ENCODE measurements around the gene HAGHL.

GRCh38 chr16:716200-716568 is 10.7 kb upstream of the HAGHL start:
- TF ChIP-seq, protein P1, sequence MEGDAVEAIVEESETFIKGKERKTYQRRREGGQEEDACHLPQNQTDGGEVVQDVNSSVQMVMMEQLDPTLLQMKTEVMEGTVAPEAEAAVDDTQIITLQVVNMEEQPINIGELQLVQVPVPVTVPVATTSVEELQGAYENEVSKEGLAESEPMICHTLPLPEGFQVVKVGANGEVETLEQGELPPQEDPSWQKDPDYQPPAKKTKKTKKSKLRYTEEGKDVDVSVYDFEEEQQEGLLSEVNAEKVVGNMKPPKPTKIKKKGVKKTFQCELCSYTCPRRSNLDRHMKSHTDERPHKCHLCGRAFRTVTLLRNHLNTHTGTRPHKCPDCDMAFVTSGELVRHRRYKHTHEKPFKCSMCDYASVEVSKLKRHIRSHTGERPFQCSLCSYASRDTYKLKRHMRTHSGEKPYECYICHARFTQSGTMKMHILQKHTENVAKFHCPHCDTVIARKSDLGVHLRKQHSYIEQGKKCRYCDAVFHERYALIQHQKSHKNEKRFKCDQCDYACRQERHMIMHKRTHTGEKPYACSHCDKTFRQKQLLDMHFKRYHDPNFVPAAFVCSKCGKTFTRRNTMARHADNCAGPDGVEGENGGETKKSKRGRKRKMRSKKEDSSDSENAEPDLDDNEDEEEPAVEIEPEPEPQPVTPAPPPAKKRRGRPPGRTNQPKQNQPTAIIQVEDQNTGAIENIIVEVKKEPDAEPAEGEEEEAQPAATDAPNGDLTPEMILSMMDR (IDR thresholded peaks at IDR 0.05; ENCODE audit: low read depth, low read length, missing input control) = no peak
- TF ChIP-seq JUND (IDR thresholded peaks at IDR 0.05) = no peak
- TF ChIP-seq, protein P2, sequence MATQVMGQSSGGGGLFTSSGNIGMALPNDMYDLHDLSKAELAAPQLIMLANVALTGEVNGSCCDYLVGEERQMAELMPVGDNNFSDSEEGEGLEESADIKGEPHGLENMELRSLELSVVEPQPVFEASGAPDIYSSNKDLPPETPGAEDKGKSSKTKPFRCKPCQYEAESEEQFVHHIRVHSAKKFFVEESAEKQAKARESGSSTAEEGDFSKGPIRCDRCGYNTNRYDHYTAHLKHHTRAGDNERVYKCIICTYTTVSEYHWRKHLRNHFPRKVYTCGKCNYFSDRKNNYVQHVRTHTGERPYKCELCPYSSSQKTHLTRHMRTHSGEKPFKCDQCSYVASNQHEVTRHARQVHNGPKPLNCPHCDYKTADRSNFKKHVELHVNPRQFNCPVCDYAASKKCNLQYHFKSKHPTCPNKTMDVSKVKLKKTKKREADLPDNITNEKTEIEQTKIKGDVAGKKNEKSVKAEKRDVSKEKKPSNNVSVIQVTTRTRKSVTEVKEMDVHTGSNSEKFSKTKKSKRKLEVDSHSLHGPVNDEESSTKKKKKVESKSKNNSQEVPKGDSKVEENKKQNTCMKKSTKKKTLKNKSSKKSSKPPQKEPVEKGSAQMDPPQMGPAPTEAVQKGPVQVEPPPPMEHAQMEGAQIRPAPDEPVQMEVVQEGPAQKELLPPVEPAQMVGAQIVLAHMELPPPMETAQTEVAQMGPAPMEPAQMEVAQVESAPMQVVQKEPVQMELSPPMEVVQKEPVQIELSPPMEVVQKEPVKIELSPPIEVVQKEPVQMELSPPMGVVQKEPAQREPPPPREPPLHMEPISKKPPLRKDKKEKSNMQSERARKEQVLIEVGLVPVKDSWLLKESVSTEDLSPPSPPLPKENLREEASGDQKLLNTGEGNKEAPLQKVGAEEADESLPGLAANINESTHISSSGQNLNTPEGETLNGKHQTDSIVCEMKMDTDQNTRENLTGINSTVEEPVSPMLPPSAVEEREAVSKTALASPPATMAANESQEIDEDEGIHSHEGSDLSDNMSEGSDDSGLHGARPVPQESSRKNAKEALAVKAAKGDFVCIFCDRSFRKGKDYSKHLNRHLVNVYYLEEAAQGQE (IDR thresholded peaks at IDR 0.05) = no peak
- no peak for TF ChIP-seq EGR1 (IDR thresholded peaks at IDR 0.05; ENCODE audit: low read depth in 2 of 2)
- no peak for TF ChIP-seq RAD21 (IDR thresholded peaks at IDR 0.05)
- TF ChIP-seq TAF1 (conservative IDR thresholded peaks at IDR 0.05) = no peak
- TF ChIP-seq, protein P3, sequence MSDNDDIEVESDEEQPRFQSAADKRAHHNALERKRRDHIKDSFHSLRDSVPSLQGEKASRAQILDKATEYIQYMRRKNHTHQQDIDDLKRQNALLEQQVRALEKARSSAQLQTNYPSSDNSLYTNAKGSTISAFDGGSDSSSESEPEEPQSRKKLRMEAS (IDR thresholded peaks at IDR 0.05) = no peak
- peak; percentile 53 for TF ChIP-seq SP1 (IDR thresholded peaks at IDR 0.05)
- TF ChIP-seq HNF4G (IDR thresholded peaks at IDR 0.05) = no peak
- no peak for TF ChIP-seq FOXA1 (IDR thresholded peaks at IDR 0.05)
- TF ChIP-seq, protein P4, sequence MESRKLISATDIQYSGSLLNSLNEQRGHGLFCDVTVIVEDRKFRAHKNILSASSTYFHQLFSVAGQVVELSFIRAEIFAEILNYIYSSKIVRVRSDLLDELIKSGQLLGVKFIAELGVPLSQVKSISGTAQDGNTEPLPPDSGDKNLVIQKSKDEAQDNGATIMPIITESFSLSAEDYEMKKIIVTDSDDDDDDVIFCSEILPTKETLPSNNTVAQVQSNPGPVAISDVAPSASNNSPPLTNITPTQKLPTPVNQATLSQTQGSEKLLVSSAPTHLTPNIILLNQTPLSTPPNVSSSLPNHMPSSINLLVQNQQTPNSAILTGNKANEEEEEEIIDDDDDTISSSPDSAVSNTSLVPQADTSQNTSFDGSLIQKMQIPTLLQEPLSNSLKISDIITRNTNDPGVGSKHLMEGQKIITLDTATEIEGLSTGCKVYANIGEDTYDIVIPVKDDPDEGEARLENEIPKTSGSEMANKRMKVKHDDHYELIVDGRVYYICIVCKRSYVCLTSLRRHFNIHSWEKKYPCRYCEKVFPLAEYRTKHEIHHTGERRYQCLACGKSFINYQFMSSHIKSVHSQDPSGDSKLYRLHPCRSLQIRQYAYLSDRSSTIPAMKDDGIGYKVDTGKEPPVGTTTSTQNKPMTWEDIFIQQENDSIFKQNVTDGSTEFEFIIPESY (IDR thresholded peaks at IDR 0.05) = no peak
- TF ChIP-seq GABPA (IDR thresholded peaks at IDR 0.05 in 1 of 2, conservative IDR thresholded peaks at IDR 0.05 in 1 of 2) = peak in 1 of 2 donors; percentile 26
- TF ChIP-seq NR2F2 (IDR thresholded peaks at IDR 0.05) = no peak
- no peak for TF ChIP-seq YY1 (IDR thresholded peaks at IDR 0.05)

All from liver (tissue), 3 donors.